ENCODE measurements around the gene LAMC1. TPM values are rescaled to one million over a fixed set of nuclear protein-coding genes. Genes with fewer than 3 reads are reported as not detected.

LAMC1 gene
- total and polyA plus RNA-seq, 2 experiments from 2014 or later, result 78.4 to 185 TPM

DNA sequence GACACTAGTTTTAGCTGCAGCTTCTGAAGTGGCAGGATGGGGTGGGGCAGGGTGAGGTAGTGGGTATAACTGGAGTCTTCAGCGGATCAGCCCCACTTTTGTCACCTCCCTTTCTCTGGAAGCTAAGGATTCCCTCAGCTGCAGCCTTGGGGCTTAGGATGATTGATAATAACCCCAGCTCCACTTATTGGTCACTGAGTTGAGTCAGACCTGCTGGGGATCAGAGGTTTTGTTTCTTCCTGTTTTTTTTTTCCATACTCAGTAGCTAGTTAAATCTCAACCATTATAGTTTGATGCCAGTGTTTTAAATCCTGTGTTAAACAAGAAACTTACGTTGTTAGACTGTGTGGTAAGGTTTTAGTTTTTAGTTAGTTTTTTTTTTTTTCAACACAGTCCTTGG is 57.2 kb downstream of the LAMC1 start:
- DNase-seq (ENCODE audit: low spot score), result no peak
- no peaks in the 10 kb centered on the region for H3K27me3 ChIP-seq
- H3K9me2 ChIP-seq (replicated peaks; ENCODE audit: insufficient read depth), result no peaks in the 10 kb centered on the region
- H3K36me3 ChIP-seq (replicated peaks; ENCODE audit: insufficient read depth, low read depth), result no peaks in the 10 kb centered on the region
- H3K79me2 ChIP-seq, result peaks cover 99% of the 10 kb centered on the region
- H3K9me3 ChIP-seq (ENCODE audit: low read depth), result no peaks in the 10 kb centered on the region
- H3K4me3 ChIP-seq, result no peak overlapping the region
- no peak for TF ChIP-seq CTCF (IDR thresholded peaks at IDR 0.05; ENCODE audit: poor library complexity)
- TF ChIP-seq EZH2 (IDR thresholded peaks at IDR 0.05; ENCODE audit: borderline replicate concordance), result no peak
- no peak for TF ChIP-seq EZH2phosphoT487 (IDR thresholded peaks at IDR 0.05; ENCODE audit: low read depth, severe bottlenecking, unreplicated experiment)
- peaks cover 9% of the 10 kb centered on the region for H3K4me1 ChIP-seq (ENCODE audit: insufficient read depth)
- H3K27ac ChIP-seq, result no peak overlapping the region
- H2AFZ ChIP-seq, result no peak overlapping the region
- peaks cover 12% of the 10 kb centered on the region for H4K20me1 ChIP-seq (ENCODE audit: insufficient read depth, poor library complexity, severe bottlenecking)
- WGBS (ENCODE audit: low lambda C conversion rate, missing lambda C conversion rate), result 79% methylated on average over 2 of the region's 2 CpGs
- no peak overlapping the region for H3K4me2 ChIP-seq

- Histone ChIP-seq H3K27me3 (no peaks in the 10 kb centered on the region), H3K4me2 (no peak overlapping the region), H3K9me2 (replicated peaks; ENCODE audit: insufficient read depth) (no peaks in the 10 kb centered on the region), H2AFZ (no peak overlapping the region), H3K36me3 (replicated peaks; ENCODE audit: insufficient read depth, low read depth) (no peaks in the 10 kb centered on the region), H3K79me2 (peaks cover 99% of the 10 kb centered on the region), H3K4me3 (no peak overlapping the region), H3K4me1 (ENCODE audit: insufficient read depth) (peaks cover 7% of the 10 kb centered on the region), H3K9me3 (ENCODE audit: low read depth) (no peaks in the 10 kb centered on the region), H3K27ac (no peak overlapping the region), H4K20me1 (ENCODE audit: insufficient read depth, poor library complexity, severe bottlenecking) (peaks cover 16% of the 10 kb centered on the region)
- DNase-seq (ENCODE audit: low spot score), result no peak
- 99% methylated on average over 4 of the region's 4 CpGs for WGBS (ENCODE audit: low lambda C conversion rate, missing lambda C conversion rate)
- TF ChIP-seq CTCF (IDR thresholded peaks at IDR 0.05; ENCODE audit: poor library complexity), result no peak
- TF ChIP-seq EZH2phosphoT487 (IDR thresholded peaks at IDR 0.05; ENCODE audit: low read depth, severe bottlenecking, unreplicated experiment), result no peak
- no peak for TF ChIP-seq EZH2 (IDR thresholded peaks at IDR 0.05; ENCODE audit: borderline replicate concordance)
Measured at GRCh38 chr1:183081402-183082120, 58.3 kb downstream of the LAMC1 start.

GRCh38 chr1:183082650-183083049 is 59.4 kb downstream of the LAMC1 start:
- no peak overlapping the region for H3K27ac ChIP-seq
- H4K20me1 ChIP-seq (ENCODE audit: insufficient read depth, poor library complexity, severe bottlenecking), result peaks cover 16% of the 10 kb centered on the region
- H3K36me3 ChIP-seq (replicated peaks; ENCODE audit: insufficient read depth, low read depth), result no peaks in the 10 kb centered on the region
- H3K79me2 ChIP-seq, result peaks cover 98% of the 10 kb centered on the region
- no peaks in the 10 kb centered on the region for H3K9me3 ChIP-seq (ENCODE audit: low read depth)
- H3K27me3 ChIP-seq, result no peaks in the 10 kb centered on the region
- H2AFZ ChIP-seq, result no peak overlapping the region
- no peak for DNase-seq (ENCODE audit: low spot score)
- no peak overlapping the region for H3K4me3 ChIP-seq
- WGBS (ENCODE audit: low lambda C conversion rate, missing lambda C conversion rate), result 70% methylated on average over 1 of the region's 1 CpG
- TF ChIP-seq EZH2 (IDR thresholded peaks at IDR 0.05; ENCODE audit: borderline replicate concordance) (no peak), CTCF (IDR thresholded peaks at IDR 0.05; ENCODE audit: poor library complexity) (no peak), EZH2phosphoT487 (IDR thresholded peaks at IDR 0.05; ENCODE audit: low read depth, severe bottlenecking, unreplicated experiment) (no peak)
- H3K9me2 ChIP-seq (replicated peaks; ENCODE audit: insufficient read depth), result no peaks in the 10 kb centered on the region
- peaks cover 14% of the 10 kb centered on the region for H3K4me1 ChIP-seq (ENCODE audit: insufficient read depth)
- no peak overlapping the region for H3K4me2 ChIP-seq

Data from hepatocyte (in vitro differentiated cells).